ENCODE results near the gene LRFN5. TPM values are rescaled to one million over a fixed set of nuclear protein-coding genes. Genes with fewer than 3 reads are reported as not detected.

The LRFN5 gene
- total RNA-seq, 2 experiments from 2014 or later = not detected

DNA sequence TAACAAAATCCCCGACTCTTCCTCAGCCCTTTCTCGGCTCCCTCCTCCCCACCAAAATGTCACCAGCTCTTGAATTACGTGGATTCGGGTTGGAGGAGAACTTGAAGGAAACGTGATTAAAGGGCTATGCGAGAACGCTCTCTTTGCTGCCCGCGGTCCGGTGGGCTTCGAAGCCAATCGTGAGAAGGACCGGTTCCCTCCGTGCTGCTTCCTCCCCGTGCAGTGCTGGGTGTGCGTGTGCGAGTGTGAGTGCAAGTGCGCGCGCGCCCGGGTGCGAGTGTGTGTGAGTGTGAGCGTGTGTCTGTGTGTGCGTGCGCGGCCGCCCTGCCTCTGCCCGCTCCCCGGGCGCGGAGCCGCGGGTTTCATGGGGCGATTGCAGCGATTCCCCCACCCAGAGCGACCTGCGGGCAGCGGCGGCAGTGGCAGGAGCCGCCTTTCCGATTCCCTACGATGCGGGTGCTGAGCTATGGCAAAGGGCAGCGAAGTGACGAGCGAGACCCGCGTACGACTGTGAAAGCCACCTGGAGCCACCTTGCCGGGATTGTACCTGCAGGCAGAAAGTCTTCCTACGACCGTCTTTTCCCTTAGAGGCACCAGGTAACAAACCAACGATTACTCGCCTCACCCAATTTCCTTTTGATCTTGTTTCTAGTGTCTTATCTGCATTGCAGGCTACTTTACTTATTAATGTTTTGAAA is 1.4 kb downstream of the LRFN5 start:
- peaks cover 75% of the 10 kb centered on the region for H3K27me3 Mint-ChIP-seq
- peaks cover 14% of the 10 kb centered on the region for H3K4me1 Mint-ChIP-seq
- no peaks in the 10 kb centered on the region for H3K36me3 Mint-ChIP-seq (ENCODE audit: low read depth)
- POLR2A ChIA-PET = no interaction called here
- CTCF ChIA-PET = no interaction called here
- no peak overlapping the region for H3K4me3 Mint-ChIP-seq
- DNase-seq = no peak
- no peaks in the 10 kb centered on the region for H3K9me3 Mint-ChIP-seq
- no peak overlapping the region for H3K27ac Mint-ChIP-seq

DNA sequence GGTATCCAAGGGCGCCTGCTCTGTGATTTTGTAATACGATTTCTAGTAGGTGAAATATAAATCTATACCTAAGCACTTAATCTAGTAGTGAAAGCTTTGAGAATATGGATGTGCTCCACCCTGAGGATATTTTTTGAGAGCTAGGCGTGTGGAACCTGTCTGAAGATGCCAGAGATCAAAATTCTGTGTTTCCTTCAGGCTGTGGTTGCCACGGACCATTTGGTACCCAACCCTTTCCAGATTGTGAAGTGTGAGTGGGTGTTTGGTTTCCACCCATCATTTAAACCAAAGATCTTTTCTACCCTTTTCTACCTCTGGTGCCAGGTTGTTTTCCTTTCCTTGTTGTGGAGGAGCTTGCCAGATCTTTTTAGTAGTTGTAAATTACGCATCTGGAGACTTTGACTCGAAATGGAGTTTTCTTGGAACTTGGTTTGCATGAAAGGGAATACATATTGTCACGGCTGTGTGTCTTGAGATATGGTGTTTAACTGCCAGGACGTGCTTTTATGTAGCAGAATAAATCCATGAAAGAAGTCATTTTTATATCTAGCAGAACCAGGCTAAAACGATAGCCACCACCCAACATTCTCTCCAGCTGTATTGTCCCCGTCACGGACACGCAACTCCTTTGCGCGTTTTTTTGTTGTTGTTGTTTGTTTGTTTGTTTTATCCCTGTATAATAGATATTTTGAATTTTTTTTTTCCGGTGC is 2.2 kb downstream of the LRFN5 start:
- peaks cover 14% of the 10 kb centered on the region for H3K4me1 Mint-ChIP-seq
- H3K27ac Mint-ChIP-seq = no peak overlapping the region
- H3K27me3 Mint-ChIP-seq = peaks cover 73% of the 10 kb centered on the region
- H3K4me3 Mint-ChIP-seq = no peak overlapping the region
- no peaks in the 10 kb centered on the region for H3K36me3 Mint-ChIP-seq (ENCODE audit: low read depth)
- no peaks in the 10 kb centered on the region for H3K9me3 Mint-ChIP-seq
- ChIA-PET POLR2A (no interaction called here), CTCF (no interaction called here)
- no peak for DNase-seq

DNA sequence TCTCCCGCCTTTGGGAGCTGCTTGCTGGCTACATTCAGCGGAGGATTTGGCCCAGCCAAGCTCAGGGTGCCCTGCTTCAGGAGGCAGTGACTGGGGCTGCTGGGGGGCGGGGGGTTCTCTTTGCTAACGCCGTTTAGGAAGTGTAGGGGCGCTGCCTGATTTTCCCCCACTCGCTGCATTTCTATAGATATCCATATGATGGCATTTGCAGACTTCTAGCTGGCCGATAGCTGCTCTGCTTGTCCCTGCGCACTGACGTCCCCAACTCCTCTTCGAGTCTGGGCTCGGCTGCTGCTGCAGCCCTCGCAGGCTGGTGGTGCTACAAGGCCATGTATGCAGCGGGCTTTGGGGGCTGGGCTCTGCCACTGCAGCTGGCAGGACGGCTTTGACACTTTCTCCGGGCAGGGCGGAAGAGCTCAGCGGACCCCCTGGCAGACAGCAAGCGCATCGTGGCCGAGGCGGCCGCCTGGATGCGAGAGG is 3.1 kb downstream of the LRFN5 start:
- Mint-ChIP-seq H3K4me3 (no peak overlapping the region), H3K36me3 (ENCODE audit: low read depth) (no peaks in the 10 kb centered on the region), H3K9me3 (no peaks in the 10 kb centered on the region), H3K27ac (no peak overlapping the region), H3K27me3 (peaks cover 65% of the 10 kb centered on the region), H3K4me1 (peaks cover 14% of the 10 kb centered on the region)
- no peak for DNase-seq
- POLR2A ChIA-PET = interaction anchor here (0.6 kb wide), 1 partner anchor 700 kb away, joined by 3 read pairs; no protein-coding TSS in a partner anchor
- CTCF ChIA-PET = no interaction called here

DNA sequence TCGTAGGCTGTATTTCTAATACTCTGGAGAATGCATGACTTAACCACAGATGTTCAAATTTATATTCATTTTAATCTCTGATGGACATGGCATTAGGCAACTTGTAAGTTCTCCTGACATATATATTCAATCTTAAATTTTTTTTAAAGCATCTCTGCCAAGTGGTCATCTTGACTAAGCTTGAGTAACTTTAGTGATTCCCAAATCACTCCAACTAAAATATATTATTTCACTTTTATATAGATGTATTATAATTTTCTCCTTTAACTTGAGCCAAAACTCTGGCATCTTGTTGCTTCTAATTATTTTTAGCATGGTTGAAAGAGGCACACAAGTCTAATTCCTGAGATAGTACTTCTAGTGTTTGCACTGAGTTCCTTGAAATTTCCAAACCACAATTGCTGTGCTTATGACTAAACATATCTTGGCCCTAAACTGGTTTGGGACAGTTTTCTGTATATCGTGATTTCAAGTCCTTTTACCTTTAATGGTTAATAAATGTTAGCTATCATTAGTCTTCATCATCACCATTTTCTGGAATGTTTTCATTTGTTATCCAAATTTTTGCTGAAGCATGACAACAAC is 8.4 kb downstream of the LRFN5 start:
- CTCF ChIA-PET = no interaction called here
- Mint-ChIP-seq H3K4me1 (no peaks in the 10 kb centered on the region), H3K27ac (no peak overlapping the region), H3K9me3 (no peaks in the 10 kb centered on the region), H3K4me3 (no peak overlapping the region), H3K36me3 (ENCODE audit: low read depth) (no peaks in the 10 kb centered on the region), H3K27me3 (peaks cover 14% of the 10 kb centered on the region)
- no peak for DNase-seq
- POLR2A ChIA-PET = no interaction called here

DNA sequence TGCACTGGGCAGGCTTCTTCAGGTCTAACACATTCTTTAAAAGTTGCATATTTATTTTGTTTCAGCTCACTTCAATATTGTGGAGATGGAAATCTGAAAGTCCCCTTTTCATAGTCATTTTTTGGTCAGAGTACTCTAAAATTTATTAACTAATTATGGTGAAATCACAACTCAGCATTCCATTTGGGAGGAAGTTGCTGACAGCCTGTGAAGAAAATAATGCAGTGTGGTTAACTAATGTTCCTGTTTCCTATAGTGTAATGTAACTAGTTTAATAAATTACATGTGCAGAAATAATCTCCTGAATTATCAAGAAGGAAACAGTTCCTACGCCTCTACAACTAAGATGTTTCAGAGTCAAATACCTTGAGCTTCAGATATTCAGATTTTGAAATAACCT is 17.1 kb downstream of the LRFN5 start:
- H3K9me3 Mint-ChIP-seq = no peaks in the 10 kb centered on the region
- DNase-seq = no peak
- CTCF ChIA-PET = no interaction called here
- no peaks in the 10 kb centered on the region for H3K36me3 Mint-ChIP-seq (ENCODE audit: low read depth)
- H3K27ac Mint-ChIP-seq = no peak overlapping the region
- POLR2A ChIA-PET = no interaction called here
- no peaks in the 10 kb centered on the region for H3K4me1 Mint-ChIP-seq
- no peaks in the 10 kb centered on the region for H3K27me3 Mint-ChIP-seq
- H3K4me3 Mint-ChIP-seq = no peak overlapping the region

DNA sequence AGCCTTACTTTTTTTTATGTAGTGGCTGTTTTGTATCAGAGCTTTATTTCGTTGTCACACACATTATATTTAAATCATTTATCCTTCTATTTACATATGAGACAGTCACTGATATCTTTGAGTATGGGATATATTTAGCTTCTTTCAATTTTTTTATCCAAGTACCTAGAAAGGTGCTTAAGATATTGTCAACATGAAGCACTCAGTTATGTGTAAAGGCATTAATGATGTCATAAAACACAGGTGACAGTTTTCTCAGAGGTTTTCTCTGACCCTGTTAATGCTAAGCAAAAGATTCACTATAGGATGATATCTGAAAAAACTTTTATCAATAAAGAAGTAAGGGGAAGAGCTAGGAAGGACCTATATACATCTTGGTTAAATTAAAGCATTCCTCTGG is 23.2 kb downstream of the LRFN5 start:
- Mint-ChIP-seq H3K4me3 (no peak overlapping the region), H3K27me3 (no peaks in the 10 kb centered on the region), H3K9me3 (no peaks in the 10 kb centered on the region), H3K27ac (no peak overlapping the region), H3K36me3 (ENCODE audit: low read depth) (no peaks in the 10 kb centered on the region), H3K4me1 (no peaks in the 10 kb centered on the region)
- POLR2A ChIA-PET = no interaction called here
- CTCF ChIA-PET = no interaction called here
- DNase-seq = no peak

DNA sequence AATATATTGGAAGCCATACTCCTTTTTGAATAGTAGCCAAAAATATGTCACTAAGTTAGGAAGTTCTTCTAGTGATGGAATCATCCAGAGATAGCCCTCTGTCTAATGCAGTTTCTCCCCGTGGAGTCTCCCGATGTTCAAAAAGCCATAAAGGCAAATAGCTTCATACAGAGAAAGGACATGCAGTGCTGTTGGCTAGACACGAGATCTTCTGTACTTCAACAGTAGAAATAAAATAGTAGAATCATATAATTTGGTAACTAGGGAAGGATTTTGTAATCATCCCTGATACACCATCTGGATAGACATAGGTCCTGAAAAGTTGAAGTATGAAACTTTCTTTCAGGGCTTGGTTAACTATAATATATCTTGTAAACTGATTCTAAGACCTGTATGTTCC is 27.6 kb downstream of the LRFN5 start:
- H3K4me3 Mint-ChIP-seq = no peak overlapping the region
- H3K4me1 Mint-ChIP-seq = no peaks in the 10 kb centered on the region
- DNase-seq = no peak
- no peaks in the 10 kb centered on the region for H3K9me3 Mint-ChIP-seq
- ChIA-PET CTCF (no interaction called here), POLR2A (no interaction called here)
- H3K36me3 Mint-ChIP-seq (ENCODE audit: low read depth) = no peaks in the 10 kb centered on the region
- no peaks in the 10 kb centered on the region for H3K27me3 Mint-ChIP-seq
- H3K27ac Mint-ChIP-seq = no peak overlapping the region

DNA sequence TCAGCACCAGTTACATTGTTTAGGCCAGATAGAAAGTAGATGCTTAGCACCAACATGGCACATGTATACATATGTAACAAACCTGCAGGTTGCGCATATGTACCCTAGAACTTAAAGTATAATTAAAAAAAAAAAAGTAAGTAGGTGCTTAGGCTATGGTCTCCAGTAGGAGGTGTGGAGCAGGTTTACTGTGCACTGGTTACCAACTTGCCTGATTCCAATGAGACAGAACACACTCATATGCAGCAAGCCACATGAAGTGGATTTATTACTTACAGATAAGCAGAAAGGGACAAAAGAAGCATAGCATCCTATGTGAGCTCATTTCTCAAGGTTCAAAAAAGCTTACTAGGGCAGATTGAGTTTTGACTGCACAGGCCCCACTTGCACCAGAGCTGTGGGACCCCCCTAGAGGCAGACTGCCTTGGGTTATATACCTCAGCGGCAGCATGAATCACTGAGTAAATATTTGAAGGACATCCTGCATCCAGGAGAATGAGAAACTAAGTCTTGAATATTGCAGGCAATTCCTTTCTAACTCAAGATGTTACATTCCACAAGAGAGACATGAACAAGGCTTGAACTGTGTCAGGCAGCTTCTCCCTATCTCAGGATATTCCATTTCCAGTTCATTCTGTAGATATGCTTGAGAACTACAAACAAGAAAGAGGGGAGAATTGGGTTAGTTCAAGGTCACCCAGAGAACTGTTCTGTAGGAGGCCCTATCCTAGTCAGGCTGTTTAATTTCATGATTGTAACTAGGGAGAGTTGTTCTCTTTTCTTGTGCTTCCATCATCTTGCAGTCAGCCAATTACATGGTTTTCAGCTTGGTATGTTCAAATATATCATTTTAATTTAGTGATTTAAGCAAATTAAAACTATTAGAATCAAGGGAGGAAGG is 30.1 kb downstream of the LRFN5 start:
- DNase-seq = no peak
- Mint-ChIP-seq H3K27ac (no peak overlapping the region), H3K36me3 (ENCODE audit: low read depth) (no peaks in the 10 kb centered on the region), H3K4me3 (no peak overlapping the region), H3K27me3 (no peaks in the 10 kb centered on the region), H3K4me1 (no peaks in the 10 kb centered on the region), H3K9me3 (no peaks in the 10 kb centered on the region)
- ChIA-PET POLR2A (no interaction called here), CTCF (no interaction called here)

DNA sequence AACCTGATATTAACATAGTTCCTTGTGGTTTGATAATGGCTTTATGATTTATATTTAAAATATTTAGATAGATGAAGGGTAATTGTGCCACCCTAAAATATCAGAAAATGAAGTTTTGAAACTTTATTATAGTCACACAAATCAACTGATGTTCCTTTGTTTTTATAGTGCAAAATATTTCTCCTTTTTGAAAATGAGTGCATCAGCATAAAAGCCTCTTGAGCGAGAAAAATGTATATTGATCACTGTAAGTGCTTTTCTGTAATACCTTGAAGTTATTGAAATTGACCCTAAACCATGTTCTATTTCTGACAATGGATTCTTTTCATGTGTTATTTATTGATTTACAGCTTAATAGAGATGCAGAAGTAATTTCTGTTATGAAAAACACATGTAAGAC is 35.0 kb downstream of the LRFN5 start:
- Mint-ChIP-seq H3K27ac (no peak overlapping the region), H3K4me3 (no peak overlapping the region)
- POLR2A ChIA-PET = no interaction called here

DNA sequence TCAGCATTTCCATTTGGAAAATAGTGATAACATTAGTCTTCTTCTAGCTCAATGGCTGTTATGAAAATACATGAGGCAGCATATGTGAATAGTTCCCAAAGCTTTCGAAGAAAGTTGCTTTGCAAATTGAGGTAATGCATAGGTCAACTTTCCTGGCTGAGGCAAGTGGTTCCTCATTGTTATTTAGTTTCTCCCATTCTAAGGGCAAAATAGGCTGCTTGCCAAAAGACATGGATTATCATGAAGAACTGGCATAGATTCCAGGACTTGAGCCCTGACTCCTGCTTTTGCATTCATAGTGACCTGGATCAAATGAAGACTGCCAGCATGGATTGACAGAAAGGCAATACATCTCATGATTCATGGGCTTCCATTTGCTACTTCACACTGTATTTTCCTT is 35.7 kb downstream of the LRFN5 start:
- CTCF ChIA-PET = no interaction called here
- Mint-ChIP-seq H3K36me3 (ENCODE audit: low read depth) (no peaks in the 10 kb centered on the region), H3K4me3 (no peak overlapping the region), H3K4me1 (no peaks in the 10 kb centered on the region), H3K9me3 (no peaks in the 10 kb centered on the region), H3K27ac (no peak overlapping the region), H3K27me3 (no peaks in the 10 kb centered on the region)
- POLR2A ChIA-PET = no interaction called here
- no peak for DNase-seq

More for the DNA sequence above, 35.0 kb downstream of the LRFN5 start:
- no peak for DNase-seq
- Mint-ChIP-seq H3K9me3 (no peaks in the 10 kb centered on the region), H3K4me1 (no peaks in the 10 kb centered on the region), H3K27me3 (no peaks in the 10 kb centered on the region), H3K36me3 (ENCODE audit: low read depth) (no peaks in the 10 kb centered on the region)
- CTCF ChIA-PET = no interaction called here

DNA sequence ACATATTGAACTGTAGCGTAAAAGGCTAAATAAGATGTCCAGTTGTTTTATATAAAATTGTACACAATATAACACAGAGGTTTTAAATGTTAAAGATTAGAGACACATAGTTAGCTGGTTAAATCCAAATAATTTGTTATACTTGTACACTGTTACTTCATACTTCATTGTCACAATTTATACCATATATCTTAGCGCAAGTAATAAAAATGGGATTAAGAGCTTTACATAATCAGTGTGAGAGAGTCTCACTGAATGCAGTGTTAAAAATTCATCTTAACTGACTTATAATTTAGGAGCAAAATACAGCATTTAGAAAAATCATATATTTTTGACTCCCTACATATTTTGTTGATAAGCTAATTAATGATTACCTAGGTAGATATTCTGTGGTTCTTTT is 36.1 kb downstream of the LRFN5 start:
- POLR2A ChIA-PET = no interaction called here
- H3K4me3 Mint-ChIP-seq = no peak overlapping the region
- DNase-seq = no peak
- no peaks in the 10 kb centered on the region for H3K27me3 Mint-ChIP-seq
- no peaks in the 10 kb centered on the region for H3K9me3 Mint-ChIP-seq
- H3K27ac Mint-ChIP-seq = no peak overlapping the region
- CTCF ChIA-PET = no interaction called here
- no peaks in the 10 kb centered on the region for H3K36me3 Mint-ChIP-seq (ENCODE audit: low read depth)
- no peaks in the 10 kb centered on the region for H3K4me1 Mint-ChIP-seq

DNA sequence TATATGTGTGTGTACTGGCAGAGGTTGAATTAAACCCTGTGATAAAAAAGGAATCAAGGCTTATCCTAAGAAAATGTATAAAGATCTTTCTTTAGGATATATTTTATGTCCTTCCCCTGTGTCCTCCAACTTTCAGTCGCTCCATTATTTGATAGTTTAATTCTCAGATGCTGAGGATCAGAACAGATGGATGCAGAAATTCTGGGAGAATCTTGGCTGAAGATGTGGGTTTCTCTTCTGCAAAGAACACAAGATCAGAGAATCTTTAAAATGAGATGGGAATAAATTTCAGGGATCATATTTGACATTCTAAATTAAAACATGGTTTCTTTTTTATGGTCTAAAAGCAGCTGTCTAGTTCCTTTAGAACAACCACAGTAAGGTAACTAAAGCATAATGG is 37.9 kb downstream of the LRFN5 start:
- no peaks in the 10 kb centered on the region for H3K27me3 Mint-ChIP-seq

DNA sequence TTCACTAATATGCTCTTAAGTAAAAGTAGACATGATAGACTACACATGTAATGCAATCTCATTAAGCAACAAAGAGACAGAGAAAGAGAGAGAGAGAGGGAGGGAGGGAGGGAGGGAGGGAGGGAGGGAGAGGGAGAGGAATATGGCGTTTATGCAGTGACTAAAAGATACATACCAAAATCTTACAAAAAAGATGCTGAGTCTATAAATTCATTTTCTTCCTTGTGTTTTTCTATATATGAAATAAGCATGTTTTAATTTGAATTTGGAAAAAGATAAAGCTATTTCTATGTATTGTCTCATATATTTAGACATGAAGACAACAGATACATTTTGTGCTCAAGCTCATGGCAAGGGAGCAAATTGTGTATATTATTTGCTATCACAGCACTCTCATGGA is 44.1 kb downstream of the LRFN5 start:
- CTCF ChIA-PET = no interaction called here
- Mint-ChIP-seq H3K9me3 (no peaks in the 10 kb centered on the region), H3K36me3 (ENCODE audit: low read depth) (no peaks in the 10 kb centered on the region), H3K27me3 (no peaks in the 10 kb centered on the region), H3K4me3 (no peak overlapping the region), H3K4me1 (no peaks in the 10 kb centered on the region), H3K27ac (no peak overlapping the region)
- POLR2A ChIA-PET = no interaction called here
- no peak for DNase-seq

More for the DNA sequence above, 37.9 kb downstream of the LRFN5 start:
- ChIA-PET POLR2A (no interaction called here), CTCF (no interaction called here)
- no peaks in the 10 kb centered on the region for H3K9me3 Mint-ChIP-seq
- H3K27ac Mint-ChIP-seq = no peak overlapping the region
- H3K4me1 Mint-ChIP-seq = no peaks in the 10 kb centered on the region
- DNase-seq = no peak
- H3K4me3 Mint-ChIP-seq = no peak overlapping the region
- H3K36me3 Mint-ChIP-seq (ENCODE audit: low read depth) = no peaks in the 10 kb centered on the region
